HCT116 (cell line): ENCODE data around the gene C1orf159. TPM values are rescaled to one million over a fixed set of nuclear protein-coding genes. Genes with fewer than 3 reads are reported as not detected.

Source experiments
- ATAC-seq: fragments of 200-7000 bp; cut with Tn5 transposase; 2 replicates; pipeline ENCODE4 v1.9.1; 2020; ENCODE audit warnings: mild to moderate bottlenecking, moderate library complexity
- BruUV-seq: library from RNA; stranded (reverse); fragments of 400-500 nt; replicated peaks from 2 replicates; lab custom pipeline; 2021; lab: Mats Ljungman, UMichigan
- CTCF ChIA-PET: fragments of 300-600 bp; sonication (Branson Sonifier 250); formaldehyde crosslinking; loops from one replicate; lab custom pipeline; 2021; ENCODE audit warnings: antibody characterized with exemption; lab: Charles Lee
- POLR2A ChIA-PET: fragments of 300-600, 350-600 bp; sonication (Branson Sonifier 250); formaldehyde crosslinking; loops from one replicate; lab custom pipeline; 2021; ENCODE audit warnings: antibody characterized with exemption; lab: Charles Lee
- RAD21 ChIA-PET, 2 experiments: fragments of 300-600 bp; sonication (Branson Sonifier 250); formaldehyde crosslinking; loops; one replicate each; lab custom pipeline; 2023; ENCODE audit warnings: low total read pairs in 2 of 2; ENCODE audit not compliant: uncharacterized antibody in 2 of 2, unreplicated experiment in 2 of 2, low non-redundant PET in 1 of 2; lab: Charles Lee
- DNase-seq: peaks from one replicate; pipeline ENCODE4 v3.0.0-alpha.2; 2010; ENCODE audit warnings: low read depth, low spot score
- H2AFZ ChIP-seq: fragments of 200-600 bp; shearing (Covaris generic), sonication (generic); 2 replicates; pipeline ENCODE4 v1.6.1; 2017; ENCODE audit warnings: low read depth, mixed run types, mixed read lengths, antibody characterized with exemption, low read length; ENCODE audit not compliant: poor library complexity, severe bottlenecking
- H3K27ac ChIP-seq: 2 replicates; pipeline ENCODE4 v1.5.1; 2012; ENCODE audit warnings: low read depth, low read length
- H3K27me3 ChIP-seq: fragments of 200-600 bp; sonication (generic); 2 replicates; pipeline ENCODE4 v1.6.1; 2016; ENCODE audit warnings: mixed run types, low read length, mixed read lengths; ENCODE audit not compliant: insufficient read depth
- H3K36me3 ChIP-seq, 2 experiments: fragments of 200-500 bp in 1 of 2; fragments of 200-600 bp in 1 of 2; sonication (Bioruptor generic) in 1 of 2; sonication (generic) in 1 of 2; 2 replicates each; pipeline versions ENCODE4 v1.5.1 to v1.6.1; 2014 to 2016; ENCODE audit warnings: low read length in 2 of 2, inconsistent platforms in 1 of 2, mixed read lengths in 1 of 2, mixed run types in 1 of 2; ENCODE audit not compliant: insufficient read depth in 2 of 2, control insufficient read depth in 1 of 2
- H3K4me1 ChIP-seq, 2 experiments: fragments of 200-600 bp in 1 of 2; sonication (generic) in 1 of 2; 2 replicates each; pipeline versions ENCODE4 v1.5.1 to v1.6.1; 2012 to 2017; ENCODE audit warnings: low read length in 2 of 2, inconsistent platforms in 1 of 2, mild to moderate bottlenecking in 1 of 2, mixed read lengths in 1 of 2, mixed run types in 1 of 2, moderate library complexity in 1 of 2; ENCODE audit not compliant: insufficient read depth in 2 of 2, control insufficient read depth in 1 of 2
- H3K4me2 ChIP-seq: fragments of 200-600 bp; sonication (generic); 2 replicates; pipeline ENCODE4 v1.6.1; 2017; ENCODE audit warnings: mixed run types, low read length, mixed read lengths
- H3K4me3 ChIP-seq, 2 experiments: fragments of 200-600 bp in 1 of 2; sonication (generic) in 1 of 2; replicated peaks in 1 of 2; 2 replicates each; pipeline ENCODE4 v1.5.1; 2011 to 2016; ENCODE audit warnings: low read length in 2 of 2, control low read depth in 1 of 2, low read depth in 1 of 2, mild to moderate bottlenecking in 1 of 2, mixed read lengths in 1 of 2, mixed run types in 1 of 2
- H3K79me2 ChIP-seq: fragments of 200-600 bp; sonication (generic); 2 replicates; pipeline ENCODE4 v1.6.1; 2017; ENCODE audit warnings: mild to moderate bottlenecking, mixed run types, low read length, moderate library complexity, mixed read lengths; ENCODE audit not compliant: insufficient read depth
- H3K9ac ChIP-seq: fragments of 200-600 bp; sonication (generic); 2 replicates; pipeline ENCODE4 v1.6.1; 2016; ENCODE audit warnings: low read length, mixed read lengths
- H3K9me2 ChIP-seq: fragments of 200-600 bp; sonication (generic), shearing (Covaris generic); 2 replicates; pipeline ENCODE4 v1.6.1; 2017; ENCODE audit warnings: mixed run types, mild to moderate bottlenecking, moderate library complexity; ENCODE audit not compliant: insufficient read depth
- H3K9me3 ChIP-seq, 2 experiments: fragments of 200-500 bp in 1 of 2; fragments of 200-600 bp in 1 of 2; sonication (Bioruptor generic) in 1 of 2; sonication (generic) in 1 of 2; 2 replicates each; pipeline ENCODE4 v1.6.1; 2014 to 2017; ENCODE audit warnings: low read length in 2 of 2, mixed read lengths in 2 of 2, inconsistent platforms in 1 of 2, low read depth in 1 of 2, mild to moderate bottlenecking in 1 of 2, mixed run types in 1 of 2, moderate library complexity in 1 of 2; ENCODE audit not compliant: control insufficient read depth in 1 of 2, insufficient read depth in 1 of 2
- H4K20me1 ChIP-seq: fragments of 200-600 bp; sonication (generic), shearing (Covaris generic); 2 replicates; pipeline ENCODE4 v1.6.1; 2017; ENCODE audit warnings: mixed run types, mild to moderate bottlenecking, moderate library complexity; ENCODE audit not compliant: insufficient read depth
- CEBPB ChIP-seq: IDR thresholded peaks from 2 replicates; pipeline ENCODE4 v1.6.1; 2012; ENCODE audit warnings: low read depth
- EGR1 ChIP-seq: IDR thresholded peaks from 2 replicates; pipeline ENCODE4 v1.6.1; 2012; ENCODE audit warnings: low read depth
- ELF1 ChIP-seq: IDR thresholded peaks from 2 replicates; pipeline ENCODE4 v1.6.1; 2012; ENCODE audit warnings: low read depth, borderline replicate concordance
- EZH2phosphoT487 ChIP-seq: fragments of 200-600 bp; IDR thresholded peaks from 2 replicates; pipeline ENCODE4 v1.6.1; 2018; ENCODE audit warnings: antibody characterized with exemption, borderline replicate concordance
- FOSL1 ChIP-seq: IDR thresholded peaks from 2 replicates; pipeline ENCODE4 v1.6.1; 2012; ENCODE audit warnings: low read depth
- JUND ChIP-seq: IDR thresholded peaks from 2 replicates; pipeline ENCODE4 v1.6.1; 2012
- POLR2A ChIP-seq: IDR thresholded peaks from 2 replicates; pipeline ENCODE4 v1.7.0; 2011; ENCODE audit warnings: borderline replicate concordance; ENCODE audit not compliant: insufficient read depth, insufficient read length; ENCODE audit errors: extremely low read depth
- RAD21 ChIP-seq: IDR thresholded peaks from 2 replicates; pipeline ENCODE4 v1.6.1; 2012; ENCODE audit warnings: low read depth, mild to moderate bottlenecking
- SIN3A ChIP-seq: IDR thresholded peaks from 2 replicates; pipeline ENCODE4 v1.6.1; 2012; ENCODE audit warnings: low read depth
- TCF7L2 ChIP-seq: IDR thresholded peaks from 2 replicates; pipeline ENCODE4 v1.7.0; 2011; ENCODE audit warnings: borderline replicate concordance, inconsistent platforms; ENCODE audit not compliant: insufficient read depth, insufficient read length; ENCODE audit errors: extremely low read depth
- ZNF274 ChIP-seq: fragments of 200-500 bp; sonication (Bioruptor generic); IDR thresholded peaks from 2 replicates; pipeline ENCODE4 v1.6.1; 2014; ENCODE audit warnings: mild to moderate bottlenecking, low read depth, low read length, inconsistent platforms
- intact Hi-C: fragments of 100-400 bp; cut with micrococcal nuclease; formaldehyde crosslinking; loops from 2 replicates; pipeline ENCODE4 v1.10.0; 2022
- total RNA-seq: library from RNA; stranded (reverse); gene quantifications from one replicate; pipeline ENCODE4 v1.2.1, GENCODE V29; 2021; ENCODE audit not compliant: unreplicated experiment
- TF ChIP-seq, protein P1 (sequence below): IDR thresholded peaks from 2 replicates; pipeline ENCODE4 v1.6.1; 2012; ENCODE audit warnings: low read depth
- TF ChIP-seq, protein P2 (sequence below): IDR thresholded peaks from 2 replicates; pipeline ENCODE4 v1.6.1; 2012
- TF ChIP-seq, protein P3 (sequence below), 3 experiments: fragments of 200-600 bp in 1 of 3; sonication (generic) in 1 of 3; IDR thresholded peaks in 2 of 3; conservative IDR thresholded peaks in 1 of 3; 2 replicates each; pipeline ENCODE4 v1.5.1; 2012 to 2017; ENCODE audit warnings: low read depth in 2 of 3, low read length in 2 of 3, antibody characterized with exemption in 1 of 3, borderline replicate concordance in 1 of 3, control low read depth in 1 of 3, mild to moderate bottlenecking in 1 of 3, mixed read lengths in 1 of 3, mixed run types in 1 of 3, moderate library complexity in 1 of 3; ENCODE audit not compliant: insufficient read depth in 1 of 3

The C1orf159 gene
- total RNA-seq, 1 experiment from 2014 or later = 22.7 TPM

DNA sequence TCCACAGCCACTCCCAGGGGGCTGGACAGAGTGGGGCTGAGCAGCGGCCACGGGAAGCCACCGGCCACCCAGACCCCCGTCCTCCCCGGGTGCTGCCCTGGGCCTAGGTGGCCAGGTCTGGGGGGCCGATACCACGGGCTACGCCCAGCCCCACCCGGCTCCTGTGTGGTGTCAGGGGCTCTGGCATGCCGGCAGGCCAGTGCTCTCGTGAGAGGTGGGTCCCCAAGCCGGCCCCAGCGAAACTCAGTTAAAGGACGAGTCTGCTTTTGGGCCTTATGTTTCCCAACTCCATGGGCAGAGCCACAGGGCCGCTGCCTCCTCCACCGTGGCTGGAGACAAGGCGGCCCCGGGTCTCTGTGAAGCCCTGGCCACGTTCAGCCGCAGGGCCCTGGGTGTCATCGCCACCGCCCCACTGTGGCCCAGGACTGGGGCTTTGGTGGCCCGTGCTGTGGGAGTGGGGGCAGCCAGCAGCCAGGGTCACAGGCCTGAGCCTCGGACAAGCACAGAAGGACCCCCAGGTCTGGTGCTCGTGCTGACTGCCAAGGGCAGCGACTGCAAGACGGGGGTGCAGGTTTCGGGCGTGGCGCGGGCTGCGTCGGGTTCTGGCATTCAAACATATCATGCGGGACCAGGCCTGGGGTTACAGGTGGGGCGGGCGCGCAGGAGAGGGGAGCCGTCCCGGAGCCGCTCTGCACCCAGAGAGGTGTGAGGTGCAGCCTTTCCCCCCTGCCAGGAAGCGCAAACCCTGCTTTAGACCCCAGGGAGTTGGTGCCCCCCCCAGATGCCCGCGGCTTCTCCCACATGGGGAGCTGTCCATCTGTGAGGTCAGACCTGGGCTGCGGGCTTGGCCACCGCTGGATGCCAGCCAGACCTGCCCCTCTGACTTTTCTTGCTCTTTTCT is 11.9 kb upstream of the C1orf159 start:
- ChIA-PET RAD21 (no interaction called here), POLR2A (no interaction called here), CTCF (interaction anchor here (1.4 kb wide), 1 partner anchor 164 kb away, joined by 5 read pairs; no protein-coding TSS in a partner anchor)
- no TSS peak for BruUV-seq
- no peak overlapping the region for H3K4me2 ChIP-seq
- peaks cover 0 to 7% of the 10 kb centered on the region in 2 experiments; a peak in 1 of 4 replicates for H3K9me3 ChIP-seq
- ATAC-seq = no peak
- no peak overlapping the region for H3K27ac ChIP-seq
- DNase-seq = no peak
- H3K27me3 ChIP-seq = no peaks in the 10 kb centered on the region
- intact Hi-C loops = no loop called here
- H3K4me1 ChIP-seq = no peaks in the 10 kb centered on the region
- H3K36me3 ChIP-seq = no peaks in the 10 kb centered on the region
- H3K9me2 ChIP-seq = no peaks in the 10 kb centered on the region
- no peak overlapping the region for H3K4me3 ChIP-seq
- no peak overlapping the region for H2AFZ ChIP-seq
- no peaks in the 10 kb centered on the region for H4K20me1 ChIP-seq
- H3K9ac ChIP-seq = no peak overlapping the region
- no peaks in the 10 kb centered on the region for H3K79me2 ChIP-seq
- no peak for TF ChIP-seq ELF1

- DNase-seq (no peak), ATAC-seq (no peak)
- no peak overlapping the region for H3K9ac ChIP-seq
- H3K9me3 ChIP-seq = peaks cover 0 to 7% of the 10 kb centered on the region in 2 experiments; a peak in 1 of 4 replicates
- ChIA-PET POLR2A (no interaction called here), CTCF (interaction anchor here (1.4 kb wide), 1 partner anchor 166 kb away, joined by 5 read pairs; no protein-coding TSS in a partner anchor), RAD21 (interaction anchor here in 1 of 2 experiments (0.7 kb wide), 1 partner anchor 21 kb away, joined by 3 read pairs; no protein-coding TSS in a partner anchor)
- peaks cover 2 to 10% of the 10 kb centered on the region in 2 experiments; a peak in 3 of 4 replicates for H3K4me1 ChIP-seq
- H3K36me3 ChIP-seq = no peaks in the 10 kb centered on the region
- no peak overlapping the region for H3K27ac ChIP-seq
- no peaks in the 10 kb centered on the region for H3K27me3 ChIP-seq
- H2AFZ ChIP-seq = no peak overlapping the region
- H4K20me1 ChIP-seq = no peaks in the 10 kb centered on the region
- H3K9me2 ChIP-seq = no peaks in the 10 kb centered on the region
- H3K4me2 ChIP-seq = no peak overlapping the region
- BruUV-seq = no TSS peak
- H3K79me2 ChIP-seq = no peaks in the 10 kb centered on the region
- H3K4me3 ChIP-seq = no peak overlapping the region
- intact Hi-C loops = no loop called here
- no peak for TF ChIP-seq CEBPB
- TF ChIP-seq POLR2A = no peak
- TF ChIP-seq RAD21 = no peak
- no peak for TF ChIP-seq EZH2phosphoT487
- no peak for TF ChIP-seq SIN3A
- TF ChIP-seq, protein P1, sequence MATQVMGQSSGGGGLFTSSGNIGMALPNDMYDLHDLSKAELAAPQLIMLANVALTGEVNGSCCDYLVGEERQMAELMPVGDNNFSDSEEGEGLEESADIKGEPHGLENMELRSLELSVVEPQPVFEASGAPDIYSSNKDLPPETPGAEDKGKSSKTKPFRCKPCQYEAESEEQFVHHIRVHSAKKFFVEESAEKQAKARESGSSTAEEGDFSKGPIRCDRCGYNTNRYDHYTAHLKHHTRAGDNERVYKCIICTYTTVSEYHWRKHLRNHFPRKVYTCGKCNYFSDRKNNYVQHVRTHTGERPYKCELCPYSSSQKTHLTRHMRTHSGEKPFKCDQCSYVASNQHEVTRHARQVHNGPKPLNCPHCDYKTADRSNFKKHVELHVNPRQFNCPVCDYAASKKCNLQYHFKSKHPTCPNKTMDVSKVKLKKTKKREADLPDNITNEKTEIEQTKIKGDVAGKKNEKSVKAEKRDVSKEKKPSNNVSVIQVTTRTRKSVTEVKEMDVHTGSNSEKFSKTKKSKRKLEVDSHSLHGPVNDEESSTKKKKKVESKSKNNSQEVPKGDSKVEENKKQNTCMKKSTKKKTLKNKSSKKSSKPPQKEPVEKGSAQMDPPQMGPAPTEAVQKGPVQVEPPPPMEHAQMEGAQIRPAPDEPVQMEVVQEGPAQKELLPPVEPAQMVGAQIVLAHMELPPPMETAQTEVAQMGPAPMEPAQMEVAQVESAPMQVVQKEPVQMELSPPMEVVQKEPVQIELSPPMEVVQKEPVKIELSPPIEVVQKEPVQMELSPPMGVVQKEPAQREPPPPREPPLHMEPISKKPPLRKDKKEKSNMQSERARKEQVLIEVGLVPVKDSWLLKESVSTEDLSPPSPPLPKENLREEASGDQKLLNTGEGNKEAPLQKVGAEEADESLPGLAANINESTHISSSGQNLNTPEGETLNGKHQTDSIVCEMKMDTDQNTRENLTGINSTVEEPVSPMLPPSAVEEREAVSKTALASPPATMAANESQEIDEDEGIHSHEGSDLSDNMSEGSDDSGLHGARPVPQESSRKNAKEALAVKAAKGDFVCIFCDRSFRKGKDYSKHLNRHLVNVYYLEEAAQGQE = no peak
- no peak for TF ChIP-seq ZNF274
- no peak for TF ChIP-seq JUND
- TF ChIP-seq ELF1 = no peak
- no peak for TF ChIP-seq TCF7L2
- TF ChIP-seq, protein P2, sequence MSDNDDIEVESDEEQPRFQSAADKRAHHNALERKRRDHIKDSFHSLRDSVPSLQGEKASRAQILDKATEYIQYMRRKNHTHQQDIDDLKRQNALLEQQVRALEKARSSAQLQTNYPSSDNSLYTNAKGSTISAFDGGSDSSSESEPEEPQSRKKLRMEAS = no peak
- TF ChIP-seq, protein P3, sequence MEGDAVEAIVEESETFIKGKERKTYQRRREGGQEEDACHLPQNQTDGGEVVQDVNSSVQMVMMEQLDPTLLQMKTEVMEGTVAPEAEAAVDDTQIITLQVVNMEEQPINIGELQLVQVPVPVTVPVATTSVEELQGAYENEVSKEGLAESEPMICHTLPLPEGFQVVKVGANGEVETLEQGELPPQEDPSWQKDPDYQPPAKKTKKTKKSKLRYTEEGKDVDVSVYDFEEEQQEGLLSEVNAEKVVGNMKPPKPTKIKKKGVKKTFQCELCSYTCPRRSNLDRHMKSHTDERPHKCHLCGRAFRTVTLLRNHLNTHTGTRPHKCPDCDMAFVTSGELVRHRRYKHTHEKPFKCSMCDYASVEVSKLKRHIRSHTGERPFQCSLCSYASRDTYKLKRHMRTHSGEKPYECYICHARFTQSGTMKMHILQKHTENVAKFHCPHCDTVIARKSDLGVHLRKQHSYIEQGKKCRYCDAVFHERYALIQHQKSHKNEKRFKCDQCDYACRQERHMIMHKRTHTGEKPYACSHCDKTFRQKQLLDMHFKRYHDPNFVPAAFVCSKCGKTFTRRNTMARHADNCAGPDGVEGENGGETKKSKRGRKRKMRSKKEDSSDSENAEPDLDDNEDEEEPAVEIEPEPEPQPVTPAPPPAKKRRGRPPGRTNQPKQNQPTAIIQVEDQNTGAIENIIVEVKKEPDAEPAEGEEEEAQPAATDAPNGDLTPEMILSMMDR (IDR thresholded peaks at IDR 0.05 in 2 of 3, conservative IDR thresholded peaks at IDR 0.05 in 1 of 3; ENCODE audit: borderline replicate concordance in 1 of 3, insufficient read depth in 1 of 3, low read depth in 2 of 3, low read length in 2 of 3) = no peak
- TF ChIP-seq FOSL1 = no peak
- TF ChIP-seq EGR1 = no peak
These were observed 10.1 kb upstream of the C1orf159 start for GRCh38 chr1:1125945-1126344.
